Activated T-cell treated with anti-CD3 and anti-CD28 coated beads for 24 hours (primary cell): ENCODE data around the gene DTX3.
"Not testable (repeated sequence)": the region's sequence is repeated elsewhere in the genome, so short reads cannot be mapped to it uniquely, and the experiment has no call there.

ENCODE experiments used
- DNase-seq: peaks from one replicate; pipeline ENCODE4 v3.0.0-alpha.2; 2020; ENCODE audit warnings: low read depth

The DTX3 gene

GRCh38 chr12:57604454-57604991 lies at the start of gene DTX3:
TSS of gene DTX3 (plus strand) at chr12:57604824. CDS start at chr12:57606518, 1,694 bp downstream.
- DNase-seq = no peak

- DNase-seq = no peak
Observed at GRCh38 chr12:57554897-57555296, 49.7 kb upstream of the DTX3 start.

- no peak for DNase-seq
Observed at GRCh38 chr12:57558864-57559263, 45.8 kb upstream of the DTX3 start.

- no peak for DNase-seq
Observed at GRCh38 chr12:57560516-57560915, 44.1 kb upstream of the DTX3 start.

GRCh38 chr12:57561117-57561516 lies 43.5 kb upstream of the DTX3 start:
- not testable (repeated sequence) for DNase-seq

- no peak for DNase-seq
Observed at GRCh38 chr12:57563358-57563757, 41.3 kb upstream of the DTX3 start.

GRCh38 chr12:57564178-57564740 lies 40.4 kb upstream of the DTX3 start:
- DNase-seq = no peak

- no peak for DNase-seq
Observed at GRCh38 chr12:57568838-57569237, 35.8 kb upstream of the DTX3 start.

GRCh38 chr12:57569858-57570257 lies 34.8 kb upstream of the DTX3 start:
- DNase-seq = no peak

- DNase-seq = not testable (repeated sequence)
Observed at GRCh38 chr12:57570438-57570837, 34.2 kb upstream of the DTX3 start.

GRCh38 chr12:57571926-57572762 lies 32.5 kb upstream of the DTX3 start:
- no peak for DNase-seq

GRCh38 chr12:57574795-57575194 lies 29.8 kb upstream of the DTX3 start:
- no peak for DNase-seq

GRCh38 chr12:57575771-57576612 lies 28.6 kb upstream of the DTX3 start:
- DNase-seq = no peak

- DNase-seq = no peak
Observed at GRCh38 chr12:57576613-57577160, 27.9 kb upstream of the DTX3 start.

GRCh38 chr12:57577981-57578758 lies 26.5 kb upstream of the DTX3 start:
- no peak for DNase-seq

GRCh38 chr12:57579011-57579410 lies 25.6 kb upstream of the DTX3 start:
- DNase-seq = no peak

GRCh38 chr12:57579677-57580465 lies 24.8 kb upstream of the DTX3 start:
- no peak for DNase-seq

- DNase-seq = no peak
Observed at GRCh38 chr12:57580466-57580795, 24.2 kb upstream of the DTX3 start.

- no peak for DNase-seq
Observed at GRCh38 chr12:57581802-57582201, 22.8 kb upstream of the DTX3 start.

GRCh38 chr12:57582440-57582839 lies 22.2 kb upstream of the DTX3 start:
- no peak for DNase-seq
